Stomach smooth muscle (tissue), 2 donors: ENCODE data around the gene RIMS4.

Experiments used
- H3K27ac ChIP-seq: one replicate; pipeline ENCODE4 v1.7.0; 2013; ENCODE audit warnings: mild to moderate bottlenecking, low read length, inconsistent platforms
- H3K27me3 ChIP-seq, 2 donors: one replicate each; pipeline ENCODE4 v1.7.0; 2013; ENCODE audit warnings: low read length in 2 of 2; ENCODE audit not compliant: insufficient read depth in 2 of 2, control insufficient read depth in 1 of 2
- H3K36me3 ChIP-seq, 2 donors: one replicate each; pipeline ENCODE4 v1.7.0; 2013; ENCODE audit warnings: low read length in 2 of 2; ENCODE audit not compliant: control insufficient read depth in 2 of 2, insufficient read depth in 2 of 2
- H3K4me1 ChIP-seq: one replicate; pipeline ENCODE4 v1.7.0; 2013; ENCODE audit warnings: low read length; ENCODE audit not compliant: control insufficient read depth, insufficient read depth
- H3K4me3 ChIP-seq, 2 donors: one replicate each; pipeline ENCODE4 v1.7.0; 2013; ENCODE audit warnings: low read length in 2 of 2
- H3K9ac ChIP-seq, 2 donors: one replicate each; pipeline ENCODE4 v1.7.0; 2013; ENCODE audit warnings: low read length in 2 of 2, mild to moderate bottlenecking in 1 of 2
- H3K9me3 ChIP-seq, 2 donors: one replicate each; pipeline ENCODE4 v1.7.0; 2013; ENCODE audit warnings: low read length in 2 of 2; ENCODE audit not compliant: control insufficient read depth in 2 of 2
- donor health status: healthy.
- donor health status: Pancreatic carcinoma.

The RIMS4 gene

GRCh38 chr20:44781118-44781517 lies 29.2 kb downstream of the RIMS4 start:
- Histone ChIP-seq H3K36me3 (no peaks in the 10 kb centered on the region), H3K4me1 (no peaks in the 10 kb centered on the region), H3K27me3 (peaks cover 0 to 7% of the 10 kb centered on the region in 2 donors), H3K9me3 (peaks cover 0 to 6% of the 10 kb centered on the region in 2 donors), H3K9ac (no peak overlapping the region), H3K27ac (no peak overlapping the region), H3K4me3 (no peak overlapping the region)

GRCh38 chr20:44780226-44780625 lies 30.1 kb downstream of the RIMS4 start:
- Histone ChIP-seq H3K9ac (no peak overlapping the region), H3K4me1 (no peaks in the 10 kb centered on the region), H3K9me3 (peaks cover 0 to 6% of the 10 kb centered on the region in 2 donors), H3K4me3 (no peak overlapping the region), H3K27ac (no peak overlapping the region), H3K36me3 (no peaks in the 10 kb centered on the region), H3K27me3 (peaks cover 0 to 10% of the 10 kb centered on the region in 2 donors)

GRCh38 chr20:44776980-44777379 lies 33.4 kb downstream of the RIMS4 start:
- Histone ChIP-seq H3K4me3 (no peak overlapping the region), H3K9ac (no peak overlapping the region), H3K4me1 (no peaks in the 10 kb centered on the region), H3K9me3 (peaks cover 0 to 4% of the 10 kb centered on the region in 2 donors), H3K36me3 (no peaks in the 10 kb centered on the region), H3K27ac (no peak overlapping the region), H3K27me3 (peaks cover 0 to 27% of the 10 kb centered on the region in 2 donors)

- H3K27me3 ChIP-seq: peaks cover 0 to 44% of the 10 kb centered on the region in 2 donors
- H3K9me3 ChIP-seq: no peaks in the 10 kb centered on the region
- H3K36me3 ChIP-seq: no peaks in the 10 kb centered on the region
- no peak overlapping the region for H3K9ac ChIP-seq
- no peaks in the 10 kb centered on the region for H3K4me1 ChIP-seq
- no peak overlapping the region for H3K27ac ChIP-seq
- H3K4me3 ChIP-seq: no peak overlapping the region
These were observed 37.1 kb downstream of the RIMS4 start for GRCh38 chr20:44773070-44773829.

- H3K36me3 ChIP-seq: no peaks in the 10 kb centered on the region
- no peaks in the 10 kb centered on the region for H3K4me1 ChIP-seq
- no peak overlapping the region for H3K9ac ChIP-seq
- peaks cover 0 to 47% of the 10 kb centered on the region in 2 donors for H3K27me3 ChIP-seq
- H3K9me3 ChIP-seq: no peaks in the 10 kb centered on the region
- no peak overlapping the region for H3K4me3 ChIP-seq
- no peak overlapping the region for H3K27ac ChIP-seq
These were observed 37.7 kb downstream of the RIMS4 start for GRCh38 chr20:44772636-44773035.

GRCh38 chr20:44771172-44771535 lies 39.2 kb downstream of the RIMS4 start:
- no peak overlapping the region for H3K9ac ChIP-seq

GRCh38 chr20:44770484-44771171 lies 39.7 kb downstream of the RIMS4 start:
- H3K4me1 ChIP-seq: no peaks in the 10 kb centered on the region
- H3K9me3 ChIP-seq: peaks cover 0 to 5% of the 10 kb centered on the region in 2 donors
- H3K4me3 ChIP-seq: no peak overlapping the region
- H3K27ac ChIP-seq: no peak overlapping the region
- peaks cover 7 to 58% of the 10 kb centered on the region in 2 donors for H3K27me3 ChIP-seq
- no peak overlapping the region for H3K9ac ChIP-seq
- no peaks in the 10 kb centered on the region for H3K36me3 ChIP-seq

More at GRCh38 chr20:44771172-44771535, 39.2 kb downstream of the RIMS4 start:
- H3K4me3 ChIP-seq: no peak overlapping the region
- H3K27ac ChIP-seq: no peak overlapping the region
- H3K27me3 ChIP-seq: peaks cover 6 to 56% of the 10 kb centered on the region in 2 donors
- H3K36me3 ChIP-seq: no peaks in the 10 kb centered on the region
- H3K9me3 ChIP-seq: peaks cover 0 to 2% of the 10 kb centered on the region in 2 donors
- H3K4me1 ChIP-seq: no peaks in the 10 kb centered on the region

GRCh38 chr20:44769481-44769863 lies 40.9 kb downstream of the RIMS4 start:
- Histone ChIP-seq H3K27me3 (peaks cover 7 to 51% of the 10 kb centered on the region in 2 donors), H3K4me3 (no peak overlapping the region), H3K9me3 (peaks cover 0 to 5% of the 10 kb centered on the region in 2 donors), H3K27ac (no peak overlapping the region), H3K4me1 (no peaks in the 10 kb centered on the region), H3K36me3 (no peaks in the 10 kb centered on the region), H3K9ac (no peak overlapping the region)

DNA sequence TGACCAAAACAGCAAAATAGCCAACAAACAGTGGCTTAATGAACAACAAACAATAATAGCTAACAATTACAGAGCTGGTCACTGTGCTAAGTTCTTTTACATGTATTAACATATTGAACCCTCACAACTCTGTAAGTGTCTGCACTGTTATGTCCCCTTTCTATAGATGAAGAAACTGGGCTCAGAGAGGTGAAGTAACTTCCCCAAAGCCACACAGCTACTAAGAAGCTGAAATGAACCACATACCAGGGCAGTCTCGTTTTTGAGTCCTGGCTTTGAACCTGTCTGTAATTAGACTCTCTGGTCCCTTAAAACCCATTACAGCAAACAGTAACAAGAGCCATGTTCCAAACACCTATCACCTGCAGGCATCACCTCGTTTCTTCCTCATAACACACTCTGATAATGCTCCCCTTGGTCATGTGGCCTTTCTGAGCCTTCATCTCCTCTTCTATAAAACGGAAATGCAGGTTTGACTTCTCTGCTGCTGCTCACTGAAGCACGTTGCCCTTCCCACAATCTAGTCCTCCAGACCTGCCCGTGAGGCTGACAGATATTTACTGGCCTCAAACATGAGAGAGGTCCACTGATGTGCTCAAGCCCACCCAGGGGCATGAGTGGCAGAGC lies 41.4 kb downstream of the RIMS4 start:
- H3K36me3 ChIP-seq: no peaks in the 10 kb centered on the region
- H3K4me3 ChIP-seq: no peak overlapping the region
- no peaks in the 10 kb centered on the region for H3K4me1 ChIP-seq
- H3K9me3 ChIP-seq: peaks cover 0 to 5% of the 10 kb centered on the region in 2 donors
- H3K27me3 ChIP-seq: peaks cover 7 to 51% of the 10 kb centered on the region in 2 donors
- no peak overlapping the region for H3K27ac ChIP-seq
- no peak overlapping the region for H3K9ac ChIP-seq

- H3K27ac ChIP-seq: no peak overlapping the region
- no peaks in the 10 kb centered on the region for H3K36me3 ChIP-seq
- no peaks in the 10 kb centered on the region for H3K4me1 ChIP-seq
- H3K27me3 ChIP-seq: peaks cover 7 to 45% of the 10 kb centered on the region in 2 donors
- peaks cover 0 to 5% of the 10 kb centered on the region in 2 donors for H3K9me3 ChIP-seq
- no peak overlapping the region for H3K9ac ChIP-seq
- no peak overlapping the region for H3K4me3 ChIP-seq
These were observed 42.1 kb downstream of the RIMS4 start for GRCh38 chr20:44768256-44768655.
